Neural cell (in vitro differentiated cells): ENCODE measurements around the gene ASMT. TPM values are rescaled to one million over a fixed set of nuclear protein-coding genes. Genes with fewer than 3 reads are reported as not detected.
"Not testable (repeated sequence)": the region's sequence is repeated elsewhere in the genome, so short reads cannot be mapped to it uniquely, and the experiment has no call there.

Experiments used
- H2AFZ ChIP-seq: fragments of 200-600, 300-800 bp; sonication (generic), shearing (Covaris generic); 2 replicates; pipeline ENCODE4 v1.6.0; 2014; ENCODE audit warnings: low read depth, mild to moderate bottlenecking, antibody characterized with exemption, low read length, moderate library complexity
- H3F3A ChIP-seq: fragments of 200-600 bp; shearing (Covaris generic); 2 replicates; pipeline ENCODE4 v1.6.1; 2016; ENCODE audit warnings: mild to moderate bottlenecking, moderate library complexity, mixed read lengths, antibody characterized with exemption, low read length; ENCODE audit not compliant: insufficient read depth, poor library complexity, severe bottlenecking
- H3K27ac ChIP-seq: fragments of 200-600, 300-800 bp; sonication (generic), shearing (Covaris generic); 2 replicates; pipeline ENCODE4 v1.5.1; 2014; ENCODE audit warnings: mild to moderate bottlenecking, low read length, moderate library complexity
- H3K27me3 ChIP-seq: fragments of 300-800, 200-600 bp; sonication (generic), shearing (Covaris generic); 2 replicates; pipeline ENCODE4 v1.6.0; 2014; ENCODE audit warnings: mild to moderate bottlenecking, low read depth, low read length, moderate library complexity; ENCODE audit not compliant: insufficient read depth
- H3K36me3 ChIP-seq: fragments of 300-800, 200-600 bp; sonication (generic), shearing (Covaris generic); 2 replicates; pipeline ENCODE4 v1.5.1; 2014; ENCODE audit warnings: mild to moderate bottlenecking, antibody characterized with exemption, low read length, moderate library complexity; ENCODE audit not compliant: insufficient read depth
- H3K4me2 ChIP-seq: fragments of 300-800, 200-600 bp; sonication (generic), shearing (Covaris generic); 2 replicates; pipeline ENCODE4 v1.6.0; 2014; ENCODE audit warnings: mild to moderate bottlenecking, low read length
- H3K4me3 ChIP-seq: fragments of 300-800, 200-600 bp; sonication (generic), shearing (Covaris generic); 2 replicates; pipeline ENCODE4 v1.5.1; 2014; ENCODE audit warnings: mild to moderate bottlenecking, low read length, moderate library complexity
- H3K79me2 ChIP-seq: fragments of 200-600 bp; shearing (Covaris generic); replicated peaks from 2 replicates; pipeline ENCODE4 v1.6.0; 2014; ENCODE audit warnings: mild to moderate bottlenecking, low read length, moderate library complexity; ENCODE audit not compliant: insufficient read depth
- H3K9ac ChIP-seq: fragments of 300-800, 200-600 bp; sonication (generic), shearing (Covaris generic); 2 replicates; pipeline ENCODE4 v1.6.1; 2016; ENCODE audit warnings: mild to moderate bottlenecking, low read length, mixed read lengths
- H3K9me2 ChIP-seq: fragments of 200-600 bp; shearing (Covaris generic); 2 replicates; pipeline ENCODE4 v1.6.1; 2016; ENCODE audit warnings: mild to moderate bottlenecking, low read length, mixed read lengths; ENCODE audit not compliant: insufficient read depth
- H3K9me3 ChIP-seq: fragments of 200-600, 300-800 bp; sonication (generic), shearing (Covaris generic); 2 replicates; pipeline ENCODE4 v1.6.1; 2016; ENCODE audit warnings: mild to moderate bottlenecking, mixed run types, low read length, moderate library complexity, mixed read lengths
- H4K20me1 ChIP-seq: fragments of 200-600 bp; shearing (Covaris generic); 2 replicates; pipeline ENCODE4 v1.6.1; 2016; ENCODE audit warnings: mild to moderate bottlenecking, mixed run types; ENCODE audit not compliant: insufficient read depth
- EP300 ChIP-seq: fragments of 450-650 bp; conservative IDR thresholded peaks from 2 replicates; pipeline ENCODE4 v1.6.1; 2014; ENCODE audit warnings: antibody characterized with exemption, mild to moderate bottlenecking, moderate library complexity; ENCODE audit not compliant: poor library complexity, severe bottlenecking
- EZH2 ChIP-seq: fragments of 200-600, 300-800 bp; shearing (Covaris generic), sonication (generic); IDR thresholded peaks from 2 replicates; pipeline ENCODE4 v1.6.1; 2014; ENCODE audit warnings: antibody characterized with exemption, low read length, borderline replicate concordance, mild to moderate bottlenecking; ENCODE audit not compliant: insufficient read depth, poor library complexity, severe bottlenecking
- MXI1 ChIP-seq: fragments of 450-650 bp; conservative IDR thresholded peaks from 2 replicates; pipeline ENCODE4 v1.6.1; 2014; ENCODE audit warnings: antibody characterized with exemption, mild to moderate bottlenecking; ENCODE audit not compliant: poor library complexity, severe bottlenecking
- POLR2AphosphoS5 ChIP-seq: IDR thresholded peaks from 2 replicates; pipeline ENCODE4 v1.6.1; 2012
- RAD21 ChIP-seq: fragments of 450-650 bp; conservative IDR thresholded peaks from 2 replicates; pipeline ENCODE4 v1.6.1; 2014; ENCODE audit warnings: antibody characterized with exemption, mild to moderate bottlenecking, moderate library complexity
- SMC3 ChIP-seq: fragments of 450-650 bp; conservative IDR thresholded peaks from 2 replicates; pipeline ENCODE4 v1.6.1; 2014; ENCODE audit warnings: antibody characterized with exemption, mild to moderate bottlenecking, moderate library complexity; ENCODE audit not compliant: poor library complexity
- TAF1 ChIP-seq: IDR thresholded peaks from 2 replicates; pipeline ENCODE4 v1.6.1; 2012; ENCODE audit warnings: low read depth
- polyA minus RNA-seq: library from RNA; depleted of rRNA, polyadenylated mRNA; stranded (reverse); fragments of >200 nt; gene quantifications from 2 replicates; pipeline ENCODE4 v1.2.3, GENCODE V29; 2014
- polyA plus RNA-seq: library from polyadenylated mRNA; depleted of rRNA; stranded (reverse); fragments of >200 nt; gene quantifications from 2 replicates; pipeline ENCODE4 v1.2.3, GENCODE V29; 2014
- TF ChIP-seq, protein P1 (sequence below): IDR thresholded peaks from 2 replicates; pipeline ENCODE4 v1.6.1; 2012; ENCODE audit warnings: borderline replicate concordance
- TF ChIP-seq, protein P2 (sequence below): fragments of 450-650 bp; IDR thresholded peaks from 2 replicates; pipeline ENCODE4 v1.5.1; 2014; ENCODE audit warnings: antibody characterized with exemption, mild to moderate bottlenecking, moderate library complexity; ENCODE audit not compliant: poor library complexity, severe bottlenecking

The ASMT gene, protein sequence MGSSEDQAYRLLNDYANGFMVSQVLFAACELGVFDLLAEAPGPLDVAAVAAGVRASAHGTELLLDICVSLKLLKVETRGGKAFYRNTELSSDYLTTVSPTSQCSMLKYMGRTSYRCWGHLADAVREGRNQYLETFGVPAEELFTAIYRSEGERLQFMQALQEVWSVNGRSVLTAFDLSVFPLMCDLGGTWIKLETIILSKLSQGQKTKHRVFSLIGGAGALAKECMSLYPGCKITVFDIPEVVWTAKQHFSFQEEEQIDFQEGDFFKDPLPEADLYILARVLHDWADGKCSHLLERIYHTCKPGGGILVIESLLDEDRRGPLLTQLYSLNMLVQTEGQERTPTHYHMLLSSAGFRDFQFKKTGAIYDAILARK
- polyA plus RNA-seq = 1.8 TPM in 1 of 2 replicates, not detected in the other
- not detected in 2 replicates for polyA minus RNA-seq

DNA sequence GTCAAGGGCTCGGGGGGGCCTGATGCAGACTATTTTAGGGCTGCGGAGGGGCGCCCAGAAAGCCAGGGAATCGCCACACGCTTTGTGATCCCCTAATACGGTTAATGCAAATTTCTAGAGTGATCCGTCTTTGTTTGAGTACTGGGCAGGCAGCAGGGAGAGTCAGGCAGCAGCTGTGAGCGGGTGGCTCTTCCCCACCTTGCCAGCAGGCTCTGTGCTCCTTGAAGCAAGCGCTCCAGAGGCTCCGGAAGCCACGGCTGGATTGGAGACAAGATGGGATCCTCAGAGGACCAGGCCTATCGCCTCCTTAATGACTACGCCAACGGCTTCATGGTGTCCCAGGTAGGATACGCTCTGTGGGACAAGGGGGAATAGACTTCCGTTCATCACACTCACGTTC lies at the start of gene ASMT:
Gene ASMT, plus strand, starts transcription at position 133 of the 400 bp plus-strand sequence. Its CDS starts 141 bp downstream, at position 274.
- Histone ChIP-seq H3F3A (no peaks in the 10 kb centered on the region), H2AFZ (no peak within 1 kb of the TSS), H4K20me1 (no peaks in the 10 kb centered on the region), H3K9ac (no peak within 1 kb of the TSS), H3K9me3 (no peaks in the 10 kb centered on the region), H3K79me2 (no peaks in the 10 kb centered on the region), H3K36me3 (no peaks in the 10 kb centered on the region), H3K4me2 (no peak within 1 kb of the TSS), H3K27ac (no peak within 1 kb of the TSS), H3K27me3 (no peaks in the 10 kb centered on the region), H3K4me3 (no peak within 1 kb of the TSS), H3K9me2 (no peaks in the 10 kb centered on the region)
- TF ChIP-seq EP300 = no peak
- TF ChIP-seq RAD21 = no peak
- TF ChIP-seq, protein P1, sequence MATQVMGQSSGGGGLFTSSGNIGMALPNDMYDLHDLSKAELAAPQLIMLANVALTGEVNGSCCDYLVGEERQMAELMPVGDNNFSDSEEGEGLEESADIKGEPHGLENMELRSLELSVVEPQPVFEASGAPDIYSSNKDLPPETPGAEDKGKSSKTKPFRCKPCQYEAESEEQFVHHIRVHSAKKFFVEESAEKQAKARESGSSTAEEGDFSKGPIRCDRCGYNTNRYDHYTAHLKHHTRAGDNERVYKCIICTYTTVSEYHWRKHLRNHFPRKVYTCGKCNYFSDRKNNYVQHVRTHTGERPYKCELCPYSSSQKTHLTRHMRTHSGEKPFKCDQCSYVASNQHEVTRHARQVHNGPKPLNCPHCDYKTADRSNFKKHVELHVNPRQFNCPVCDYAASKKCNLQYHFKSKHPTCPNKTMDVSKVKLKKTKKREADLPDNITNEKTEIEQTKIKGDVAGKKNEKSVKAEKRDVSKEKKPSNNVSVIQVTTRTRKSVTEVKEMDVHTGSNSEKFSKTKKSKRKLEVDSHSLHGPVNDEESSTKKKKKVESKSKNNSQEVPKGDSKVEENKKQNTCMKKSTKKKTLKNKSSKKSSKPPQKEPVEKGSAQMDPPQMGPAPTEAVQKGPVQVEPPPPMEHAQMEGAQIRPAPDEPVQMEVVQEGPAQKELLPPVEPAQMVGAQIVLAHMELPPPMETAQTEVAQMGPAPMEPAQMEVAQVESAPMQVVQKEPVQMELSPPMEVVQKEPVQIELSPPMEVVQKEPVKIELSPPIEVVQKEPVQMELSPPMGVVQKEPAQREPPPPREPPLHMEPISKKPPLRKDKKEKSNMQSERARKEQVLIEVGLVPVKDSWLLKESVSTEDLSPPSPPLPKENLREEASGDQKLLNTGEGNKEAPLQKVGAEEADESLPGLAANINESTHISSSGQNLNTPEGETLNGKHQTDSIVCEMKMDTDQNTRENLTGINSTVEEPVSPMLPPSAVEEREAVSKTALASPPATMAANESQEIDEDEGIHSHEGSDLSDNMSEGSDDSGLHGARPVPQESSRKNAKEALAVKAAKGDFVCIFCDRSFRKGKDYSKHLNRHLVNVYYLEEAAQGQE = no peak
- TF ChIP-seq, protein P2, sequence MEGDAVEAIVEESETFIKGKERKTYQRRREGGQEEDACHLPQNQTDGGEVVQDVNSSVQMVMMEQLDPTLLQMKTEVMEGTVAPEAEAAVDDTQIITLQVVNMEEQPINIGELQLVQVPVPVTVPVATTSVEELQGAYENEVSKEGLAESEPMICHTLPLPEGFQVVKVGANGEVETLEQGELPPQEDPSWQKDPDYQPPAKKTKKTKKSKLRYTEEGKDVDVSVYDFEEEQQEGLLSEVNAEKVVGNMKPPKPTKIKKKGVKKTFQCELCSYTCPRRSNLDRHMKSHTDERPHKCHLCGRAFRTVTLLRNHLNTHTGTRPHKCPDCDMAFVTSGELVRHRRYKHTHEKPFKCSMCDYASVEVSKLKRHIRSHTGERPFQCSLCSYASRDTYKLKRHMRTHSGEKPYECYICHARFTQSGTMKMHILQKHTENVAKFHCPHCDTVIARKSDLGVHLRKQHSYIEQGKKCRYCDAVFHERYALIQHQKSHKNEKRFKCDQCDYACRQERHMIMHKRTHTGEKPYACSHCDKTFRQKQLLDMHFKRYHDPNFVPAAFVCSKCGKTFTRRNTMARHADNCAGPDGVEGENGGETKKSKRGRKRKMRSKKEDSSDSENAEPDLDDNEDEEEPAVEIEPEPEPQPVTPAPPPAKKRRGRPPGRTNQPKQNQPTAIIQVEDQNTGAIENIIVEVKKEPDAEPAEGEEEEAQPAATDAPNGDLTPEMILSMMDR = no peak
- no peak for TF ChIP-seq POLR2AphosphoS5
- no peak for TF ChIP-seq EZH2
- TF ChIP-seq SMC3 = no peak
- no peak for TF ChIP-seq MXI1
- no peak for TF ChIP-seq TAF1

DNA sequence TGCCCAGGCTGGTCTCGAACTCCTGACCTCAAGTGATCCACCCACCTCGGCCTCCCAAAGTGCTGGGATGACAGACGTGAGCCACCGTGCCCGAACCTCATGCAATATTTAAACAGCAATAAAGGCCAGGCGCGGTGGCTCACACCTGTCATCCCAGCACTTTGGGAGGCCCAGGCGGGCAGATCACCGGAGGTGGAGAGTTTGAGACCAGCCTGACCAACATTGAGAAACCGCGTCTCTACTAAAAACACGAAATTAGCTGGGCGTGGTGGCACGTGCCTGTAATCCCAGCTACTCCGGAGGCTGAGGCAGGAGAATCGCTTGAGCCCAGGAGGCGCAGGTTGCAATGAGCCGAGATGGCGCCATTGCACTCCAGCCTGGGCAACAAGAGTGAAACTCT lies 40.7 kb upstream of the ASMT start:
- not testable (repeated sequence) for H3K4me3 ChIP-seq, H4K20me1 ChIP-seq, H3K9me2 ChIP-seq, H3K27ac ChIP-seq, H3K27me3 ChIP-seq, H2AFZ ChIP-seq, H3K9me3 ChIP-seq, H3K9ac ChIP-seq, H3K36me3 ChIP-seq, H3K79me2 ChIP-seq, H3F3A ChIP-seq, H3K4me2 ChIP-seq
